ENCODE results near the gene FGFRL1.

The FGFRL1 gene

GRCh38 chr4:1006856-1007255, 4.6 kb upstream of the FGFRL1 start:
- no peak for DNase-seq (ENCODE audit: low spot score)

GRCh38 chr4:1008840-1009541, 2.4 kb upstream of the FGFRL1 start:
- DNase-seq (ENCODE audit: low spot score), result no peak

DNA sequence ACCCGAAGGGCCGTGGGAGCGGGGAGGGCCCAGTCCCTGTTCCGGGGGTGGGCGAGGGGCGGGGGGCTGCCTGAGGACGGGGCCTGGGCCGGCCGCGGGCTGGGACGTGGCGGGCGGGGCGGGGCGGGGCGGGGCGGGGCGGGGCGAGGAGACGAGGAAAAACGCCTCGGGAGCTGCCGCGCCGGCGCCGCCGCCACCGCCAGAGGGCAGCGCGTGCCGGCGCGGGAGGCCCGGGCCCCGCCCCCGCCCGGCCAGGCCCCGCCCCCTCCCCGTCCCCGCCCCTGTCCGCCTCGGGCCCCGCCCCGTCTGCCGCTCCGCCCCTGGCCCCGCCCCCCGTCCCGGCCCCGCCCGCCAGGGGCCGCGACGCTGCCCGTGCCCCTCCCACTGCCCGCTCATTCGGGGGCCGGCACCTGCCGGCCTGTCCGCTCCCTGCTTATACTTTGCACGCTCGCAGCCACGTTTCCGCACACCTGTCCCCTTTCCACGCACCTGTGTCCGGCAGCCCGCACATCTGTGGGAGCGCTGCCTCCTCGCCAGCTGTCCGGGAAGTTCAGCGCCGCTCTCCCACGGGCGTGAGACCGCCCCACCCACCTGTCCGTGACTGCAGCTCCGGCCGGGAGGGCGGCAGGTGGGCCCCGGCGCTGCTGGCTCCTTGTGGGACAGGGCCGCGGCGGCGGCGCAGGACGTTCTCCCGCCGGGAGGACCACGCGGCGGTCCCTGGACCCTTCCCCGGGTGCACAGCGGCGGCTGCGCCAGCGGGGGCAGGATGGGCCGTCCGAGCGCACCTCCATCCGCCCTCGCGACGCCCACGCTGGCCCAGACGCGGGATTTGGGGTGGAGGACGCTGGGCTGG, 1.7 kb upstream of the FGFRL1 start:
- peak; percentile 89 for DNase-seq (ENCODE audit: low spot score)

DNA sequence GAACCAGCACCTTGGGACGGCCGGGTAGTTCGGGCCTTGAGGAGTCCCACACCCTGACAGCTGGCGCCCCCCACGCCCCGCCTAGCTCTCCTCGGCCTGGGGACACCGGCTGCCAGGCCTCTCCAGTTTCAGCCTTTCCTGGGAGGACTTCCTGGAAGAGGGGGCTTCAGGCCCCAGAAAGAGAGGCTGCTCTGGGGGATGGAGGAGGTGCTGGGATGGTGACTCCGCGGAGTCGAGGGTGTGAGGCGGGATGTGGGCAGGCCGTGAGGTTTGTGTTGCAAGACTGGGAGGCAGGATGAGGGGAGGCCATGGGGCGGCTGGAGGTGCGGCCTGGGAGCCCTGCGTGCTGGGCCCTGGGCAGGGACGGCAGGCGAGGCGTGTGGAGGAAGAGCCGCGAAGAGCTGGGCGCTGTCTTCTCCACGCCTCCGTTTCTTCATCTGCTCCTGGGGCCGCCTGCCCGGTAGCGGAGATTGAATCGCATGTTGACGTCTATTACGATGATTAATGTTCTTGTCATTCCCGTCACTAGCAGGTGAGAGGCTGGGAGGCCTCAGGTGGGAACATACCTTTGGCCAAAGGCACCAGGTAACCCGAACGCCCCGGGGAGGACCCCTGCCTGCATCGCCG, 918 bp upstream of the FGFRL1 start:
- no peak for DNase-seq (ENCODE audit: low spot score)

DNA sequence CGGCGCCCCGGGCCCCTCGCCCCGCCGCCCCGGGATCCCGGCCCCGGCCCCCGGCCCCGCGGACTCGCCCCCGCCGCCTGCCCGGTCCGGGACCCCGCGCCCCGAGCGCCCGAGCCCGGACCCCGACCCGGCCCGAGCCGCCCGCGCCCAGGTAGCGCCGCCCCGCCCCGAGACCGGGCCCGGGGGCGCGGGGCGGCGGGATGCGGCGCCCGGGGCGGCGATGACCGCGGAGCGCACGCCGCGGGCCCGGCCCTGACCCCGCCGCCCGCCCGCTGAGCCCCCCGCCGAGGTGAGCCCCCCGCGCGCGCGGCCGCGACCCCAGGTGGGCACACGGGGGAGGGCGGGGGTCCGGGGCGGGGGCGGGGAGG, 224 bp downstream of the FGFRL1 start:
- no peak for DNase-seq (ENCODE audit: low spot score)

GRCh38 chr4:1012034-1012739, 761 bp downstream of the FGFRL1 start:
- DNase-seq (ENCODE audit: low spot score), result peak; percentile 77

DNA sequence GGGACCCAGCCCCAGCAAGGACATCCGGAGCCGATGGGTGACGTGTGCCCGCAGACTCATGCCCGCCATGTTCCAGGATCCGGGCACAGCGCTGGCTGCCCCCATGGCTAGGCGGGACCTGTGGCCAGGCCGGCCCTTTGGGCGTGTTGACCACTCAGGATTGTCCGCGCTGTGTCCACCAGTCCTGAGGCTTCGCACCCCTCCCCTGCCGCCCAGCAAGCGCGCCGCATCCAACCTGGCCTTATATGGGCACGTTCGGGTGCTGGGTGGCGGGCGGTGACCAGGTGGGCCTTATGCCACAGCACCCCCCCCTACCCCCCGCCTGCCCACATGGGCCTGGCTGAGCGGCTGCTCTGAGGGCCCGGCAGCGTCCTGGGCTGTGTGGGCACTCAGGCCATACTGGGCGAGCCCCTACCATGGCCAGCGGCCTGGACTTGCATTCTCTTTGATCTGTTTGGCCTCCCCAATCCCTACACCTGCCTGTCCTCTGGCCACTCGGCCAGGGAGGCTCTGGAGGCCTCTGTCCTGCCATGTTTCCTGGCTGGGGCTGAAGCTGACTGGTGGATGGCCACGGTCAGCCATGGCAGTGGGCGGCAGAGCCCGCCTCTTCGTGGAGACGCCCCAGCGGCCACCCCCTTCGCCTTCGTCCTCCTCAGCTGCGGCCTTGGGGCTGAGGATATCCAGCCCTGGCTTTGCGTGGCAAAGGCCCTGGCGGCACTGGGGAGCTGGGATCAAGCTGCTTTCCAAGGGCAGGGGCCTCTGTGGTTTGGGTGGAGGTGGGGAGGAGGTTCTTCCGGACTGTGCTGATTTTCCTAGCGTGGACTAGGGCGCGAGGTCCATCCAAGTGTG, 2.0 kb downstream of the FGFRL1 start:
- no peak for DNase-seq (ENCODE audit: low spot score)

DNA sequence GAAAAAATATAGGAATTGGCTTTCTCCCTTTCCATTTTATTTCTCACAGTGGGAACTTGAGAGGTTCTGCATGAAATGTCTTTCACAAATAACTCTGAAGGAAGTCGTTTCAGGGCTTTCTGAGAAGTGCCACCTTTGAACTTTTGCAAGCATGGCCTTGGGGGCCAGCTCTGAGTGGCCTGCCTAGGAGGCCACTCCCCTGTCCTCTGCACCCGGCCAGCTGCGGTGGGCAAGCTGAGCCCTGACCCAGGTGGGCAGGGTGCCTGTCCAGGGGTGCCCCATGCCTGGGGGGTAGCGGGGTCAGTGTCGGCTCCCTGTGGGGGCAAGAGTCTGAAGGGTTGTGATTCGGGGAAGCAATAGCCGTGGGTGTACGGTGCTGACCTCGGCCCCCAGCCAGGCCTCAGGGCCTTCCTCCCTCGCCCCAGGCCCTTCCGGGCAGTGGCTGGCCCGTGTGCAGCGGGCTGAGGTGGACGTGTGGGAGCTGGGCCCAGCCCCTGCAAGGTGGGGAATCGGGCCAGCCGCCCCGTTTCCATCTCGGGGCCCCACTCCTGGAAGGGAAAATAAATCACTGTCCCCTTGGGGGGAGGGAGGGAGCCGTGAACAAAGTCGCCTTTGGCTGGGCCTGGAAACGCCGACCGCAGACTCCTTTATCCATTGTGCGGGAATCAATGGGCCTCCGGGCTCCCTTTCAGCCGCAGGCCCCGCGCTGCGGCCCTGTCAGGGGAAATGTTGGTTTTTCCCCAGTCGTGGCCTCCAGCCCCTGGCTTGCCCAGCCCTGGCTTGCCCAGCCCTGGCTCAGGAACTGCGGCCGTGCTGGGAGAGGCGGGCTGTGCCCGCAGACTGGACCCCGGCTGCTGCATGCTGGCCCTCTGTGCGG, 3.1 kb downstream of the FGFRL1 start:
- no peak for DNase-seq (ENCODE audit: low spot score)

DNA sequence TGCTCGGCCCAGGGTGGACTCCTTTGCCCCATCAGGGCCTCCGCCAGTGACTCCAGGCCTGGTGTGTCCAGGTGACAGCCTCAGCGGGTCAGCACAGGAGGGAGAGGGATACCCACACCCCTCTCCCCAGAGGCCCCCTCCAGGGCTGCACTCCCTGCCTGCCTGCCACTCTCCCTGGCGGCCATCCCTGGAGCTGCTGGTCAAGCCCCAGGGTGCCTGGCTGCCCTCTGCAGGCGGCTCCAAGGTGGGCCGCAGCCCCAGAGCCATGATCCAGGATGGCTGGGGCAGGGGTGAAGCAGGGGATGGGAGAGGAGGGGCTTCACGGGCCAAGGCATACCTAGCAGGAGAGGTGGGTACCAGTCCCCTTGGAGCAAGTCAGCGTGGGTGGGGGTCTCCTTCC, 3.8 kb downstream of the FGFRL1 start:
- DNase-seq (ENCODE audit: low spot score), result no peak

DNA sequence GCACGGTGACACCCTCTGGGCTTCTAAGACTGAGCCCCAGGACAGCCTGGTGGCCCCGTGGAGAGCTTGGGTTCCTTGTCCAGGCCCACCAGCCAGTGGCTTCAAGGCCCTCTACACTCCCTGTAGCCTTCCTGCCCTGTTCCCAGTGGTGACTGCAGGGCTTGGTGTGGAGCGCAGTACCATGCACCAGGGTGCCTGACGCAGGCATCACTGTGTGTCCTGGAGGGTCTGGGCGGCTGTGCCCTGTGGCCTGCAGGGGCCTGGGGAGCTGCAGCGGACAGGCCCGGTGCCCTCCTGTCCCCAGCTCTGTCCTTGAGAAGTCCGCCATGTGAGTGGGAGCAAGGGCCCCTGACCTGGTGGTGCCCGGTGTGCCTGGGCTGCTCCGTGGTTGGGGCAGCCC, 4.3 kb downstream of the FGFRL1 start:
- no peak for DNase-seq (ENCODE audit: low spot score)

- no peak for DNase-seq (ENCODE audit: low spot score)
Measured at GRCh38 chr4:1017211-1017610, 5.8 kb downstream of the FGFRL1 start.

- DNase-seq (ENCODE audit: low spot score), result no peak
Measured at GRCh38 chr4:1017706-1018105, 6.3 kb downstream of the FGFRL1 start.

DNA sequence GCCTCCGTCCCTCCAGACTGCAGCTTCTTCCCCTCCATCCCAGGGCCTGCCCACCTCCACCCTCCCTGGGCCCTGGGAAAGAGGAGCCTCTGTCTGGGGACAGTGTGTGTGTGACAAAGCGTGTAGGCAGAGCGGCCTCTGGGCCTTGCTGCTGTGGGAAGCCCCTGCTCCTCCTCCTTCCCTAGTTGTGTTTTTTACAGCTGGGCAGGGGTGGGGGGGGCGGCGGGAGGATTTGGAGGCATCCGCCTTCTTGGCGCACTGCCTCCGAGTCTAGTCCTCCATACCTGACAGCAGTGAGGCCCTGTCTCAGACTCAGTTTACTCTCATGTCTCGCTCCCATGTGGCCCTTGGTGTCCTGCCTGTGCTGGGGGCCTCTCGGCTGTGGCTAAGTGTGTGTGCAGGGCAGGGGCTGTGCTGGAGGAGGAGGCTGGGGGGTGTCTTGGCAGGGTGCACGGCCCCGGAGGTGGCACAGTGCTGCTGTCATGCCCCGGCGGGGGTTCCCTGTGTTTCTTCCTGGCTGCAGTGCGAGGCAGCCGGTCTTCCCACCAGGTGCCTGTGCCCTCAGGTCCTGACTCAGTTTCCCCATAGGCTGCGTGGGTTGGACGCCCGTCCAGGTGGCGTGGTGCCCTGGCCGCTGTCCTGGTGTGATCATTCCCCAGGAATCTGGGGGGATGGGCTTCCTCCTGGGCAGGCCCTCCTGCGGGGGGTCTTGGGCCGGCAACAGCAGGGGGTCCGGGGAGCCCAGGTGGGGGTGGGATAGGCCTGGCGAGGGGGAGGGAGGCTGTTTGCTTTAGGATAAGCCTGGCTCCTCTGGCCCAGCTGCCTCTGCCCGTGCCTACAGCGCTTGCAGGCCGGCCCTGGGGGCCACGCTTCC, 7.0 kb downstream of the FGFRL1 start:
- no peak for DNase-seq (ENCODE audit: low spot score)

GRCh38 chr4:1019320-1019719, 7.9 kb downstream of the FGFRL1 start:
- no peak for DNase-seq (ENCODE audit: low spot score)

GRCh38 chr4:1019729-1020470, 8.5 kb downstream of the FGFRL1 start:
- no peak for DNase-seq (ENCODE audit: low spot score)

DNA sequence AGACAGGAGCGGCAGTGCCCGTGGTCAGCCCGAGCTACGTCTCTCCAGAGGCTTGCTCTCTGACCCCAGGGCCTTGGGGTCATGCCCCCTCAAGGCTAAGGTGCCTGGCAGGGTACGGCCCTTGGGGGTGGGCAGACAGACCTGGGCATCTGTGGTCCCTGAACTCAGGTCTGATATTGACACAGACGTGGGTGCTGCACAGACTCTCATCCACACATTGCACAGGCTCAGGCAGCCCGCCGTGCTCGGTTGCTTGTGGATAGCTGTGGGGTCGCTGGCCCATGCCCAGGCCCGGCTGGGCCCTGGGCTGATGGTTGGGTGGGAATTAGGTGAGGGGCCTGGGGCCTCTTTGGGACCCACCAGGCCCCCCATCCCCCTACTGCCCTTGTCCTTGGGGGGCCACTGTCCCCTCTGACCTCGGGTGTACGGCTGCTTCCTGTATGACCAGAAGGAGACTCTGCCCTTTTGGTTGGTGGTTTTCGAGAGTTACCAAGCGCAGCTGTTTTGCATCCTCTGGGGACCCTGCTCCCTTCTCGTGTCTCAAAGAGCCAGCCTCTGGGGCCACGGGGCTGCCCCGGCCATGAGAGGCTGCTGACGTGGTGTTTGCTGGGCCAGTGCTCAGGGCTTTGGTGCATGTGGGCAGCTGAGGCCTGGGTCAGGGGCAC, 10.1 kb downstream of the FGFRL1 start:
- DNase-seq (ENCODE audit: low spot score), result no peak

DNA sequence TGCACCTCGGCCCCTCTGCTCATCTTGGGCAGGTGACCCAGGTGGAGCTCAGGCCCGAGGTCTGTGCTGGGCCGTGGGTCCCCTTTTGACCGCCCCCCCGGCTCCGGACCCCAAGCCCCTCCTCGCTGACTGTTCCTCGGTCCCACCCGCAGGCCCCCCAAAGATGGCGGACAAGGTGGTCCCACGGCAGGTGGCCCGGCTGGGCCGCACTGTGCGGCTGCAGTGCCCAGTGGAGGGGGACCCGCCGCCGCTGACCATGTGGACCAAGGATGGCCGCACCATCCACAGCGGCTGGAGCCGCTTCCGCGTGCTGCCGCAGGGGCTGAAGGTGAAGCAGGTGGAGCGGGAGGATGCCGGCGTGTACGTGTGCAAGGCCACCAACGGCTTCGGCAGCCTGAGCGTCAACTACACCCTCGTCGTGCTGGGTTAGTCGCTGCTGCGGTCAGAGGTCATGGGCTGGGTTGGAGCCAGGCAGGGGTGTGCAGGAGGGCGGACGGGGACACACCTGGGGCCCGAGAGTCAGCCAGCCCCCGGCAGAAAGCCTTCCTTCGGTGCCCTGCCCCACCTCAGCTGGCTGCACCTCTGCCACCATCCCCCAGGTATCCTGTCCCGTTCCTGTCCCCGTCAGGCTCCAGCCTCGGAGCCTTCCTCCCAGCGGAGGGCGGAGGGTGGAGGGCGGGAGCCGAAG, 10.8 kb downstream of the FGFRL1 start:
- no peak for DNase-seq (ENCODE audit: low spot score)

DNA sequence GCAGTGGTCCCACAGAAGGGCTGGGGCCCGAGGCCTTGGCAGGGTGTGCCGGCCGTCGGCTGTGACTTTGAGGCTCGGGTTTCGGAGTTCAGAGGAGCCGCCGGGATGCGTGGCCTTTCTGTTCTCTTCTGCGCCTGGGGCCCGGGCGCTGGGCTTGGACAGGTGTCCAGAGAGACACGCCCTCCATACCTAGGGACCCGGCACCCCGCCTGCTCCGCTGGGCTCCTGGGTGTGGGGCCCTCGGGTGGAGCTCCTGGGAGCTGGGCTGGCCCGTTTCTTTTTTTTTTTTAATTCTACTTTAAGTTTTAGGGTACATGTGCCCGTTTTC, 11.3 kb downstream of the FGFRL1 start:
- no peak for DNase-seq (ENCODE audit: low spot score)

Measured in ecto neural progenitor cell (in vitro differentiated cells).